Measurements from ENCODE around the gene RAB4A. TPM values are rescaled to one million over a fixed set of nuclear protein-coding genes. Genes with fewer than 3 reads are reported as not detected.
A peak's percentile ranks its signal among the peaks of the same experiment; 100 is the strongest.

The RAB4A gene
- total and polyA plus RNA-seq, 10 of the 15 experiments (the other 5 are each of a cell fraction or from before 2014, with no cell fraction given), result 4.0 to 35.8 (median 17.7) TPM

DNA sequence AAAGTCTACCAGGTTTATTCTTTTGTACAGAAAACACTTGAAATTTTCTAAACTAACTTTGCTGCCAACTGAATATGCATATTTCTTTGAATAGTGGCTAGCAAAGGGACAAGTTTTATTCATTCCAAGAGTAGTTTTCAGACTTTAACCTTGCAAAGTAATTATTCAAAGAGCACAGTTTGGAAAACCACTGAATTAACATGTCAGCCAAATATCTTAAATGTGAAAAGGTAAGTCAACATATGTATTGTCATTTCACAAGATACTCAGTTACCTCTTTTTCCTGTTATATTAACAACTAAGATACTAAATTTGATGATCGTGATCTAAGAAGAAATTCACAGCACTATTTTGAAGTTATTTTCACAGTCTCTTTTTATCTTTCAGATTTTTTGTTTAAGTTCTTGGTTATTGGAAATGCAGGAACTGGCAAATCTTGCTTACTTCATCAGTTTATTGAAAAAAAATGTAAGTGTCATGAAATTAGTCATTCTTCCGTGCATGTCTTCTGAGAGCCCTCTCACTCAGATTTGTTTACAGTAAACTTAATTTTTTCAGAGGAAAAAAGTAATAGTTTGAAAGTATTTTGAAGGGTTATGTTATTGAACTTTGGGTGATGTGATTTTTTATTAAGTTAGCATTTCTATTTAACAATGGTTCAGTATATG, 15.3 kb downstream of the RAB4A start:
- ChIA-PET RAD21 (ENCODE audit: unreplicated experiment) (no interaction called here), CTCF (no interaction called here), POLR2A (no interaction called here), SMC1A (ENCODE audit: uncharacterized antibody, unreplicated experiment) (interaction anchor here (0.6 kb wide), 1 partner anchor 1181 kb away, joined by 3 read pairs; no protein-coding TSS in a partner anchor)
- Histone ChIP-seq H3K9me3 (replicated peaks; ENCODE audit: control insufficient read depth, insufficient read depth, low read length) (no peaks in the 10 kb centered on the region), H3K36me3 (ENCODE audit: control insufficient read depth in 2 of 2, insufficient read depth in 2 of 2, low read length in 1 of 2) (no peaks in the 10 kb centered on the region), H3K4me2 (ENCODE audit: control insufficient read depth, insufficient read depth) (no peak overlapping the region), H3K9ac (ENCODE audit: control insufficient read depth, insufficient read depth, low read length) (no peak overlapping the region), H3K27me3 (replicated peaks in 1 of 2; ENCODE audit: control insufficient read depth in 2 of 2, insufficient read depth in 2 of 2, low read length in 1 of 2) (no peaks in the 10 kb centered on the region), H3K79me2 (ENCODE audit: control insufficient read depth, insufficient read depth, low read length) (no peaks in the 10 kb centered on the region; the same call in none of the 2 replicates), H4K20me1 (ENCODE audit: control insufficient read depth, insufficient read depth) (0 out of 2 replicates have a peak, but pooled peaks cover 2% of the 10 kb centered on the region), H3K4me3 (no peak overlapping the region), H2AFZ (ENCODE audit: control insufficient read depth, low read depth, low read length) (no peak overlapping the region), H3K4me1 (ENCODE audit: control insufficient read depth, insufficient read depth, low read length) (0 out of 2 replicates have a peak, but pooled peaks cover 2% of the 10 kb centered on the region), H3K27ac (ENCODE audit: control insufficient read depth, insufficient read depth) (no peak overlapping the region)
- TF ChIP-seq YBX1 (IDR thresholded peaks at IDR 0.05), result no peak
- TF ChIP-seq NR2C2 (IDR thresholded peaks at IDR 0.05; ENCODE audit: borderline replicate concordance, control insufficient read depth, insufficient read length, low read depth), result no peak
- peak; percentile 38 for TF ChIP-seq JUNB (IDR thresholded peaks at IDR 0.05)
- no peak for TF ChIP-seq SMC3 (IDR thresholded peaks at IDR 0.05; ENCODE audit: borderline replicate concordance, low read length)
- TF ChIP-seq NR2C1 (IDR thresholded peaks at IDR 0.05), result no peak
- TF ChIP-seq NFYA (IDR thresholded peaks at IDR 0.05; ENCODE audit: borderline replicate concordance, low read depth, low read length), result no peak
- no peak for TF ChIP-seq SUZ12 (IDR thresholded peaks at IDR 0.05; ENCODE audit: unreplicated experiment)
- no peak for TF ChIP-seq ASH2L (IDR thresholded peaks at IDR 0.05; ENCODE audit: borderline replicate concordance, low read depth)
- BruUV-seq (replicated peaks), result no TSS peak
- WGBS (ENCODE audit: insufficient coverage, insufficient replicate concordance, low lambda C conversion rate, missing lambda C conversion rate), result 30% methylated on average over 2 of the region's 2 CpGs
- in situ Hi-C loops (cut with MboI), result no loop called here
- no peak for FAIRE-seq
- DNase-seq (ENCODE audit: low read depth, low spot score), result no peak
- no peak for ATAC-seq
- intact Hi-C loops (cut with micrococcal nuclease; ENCODE audit: unreplicated experiment), result no loop called here

DNA sequence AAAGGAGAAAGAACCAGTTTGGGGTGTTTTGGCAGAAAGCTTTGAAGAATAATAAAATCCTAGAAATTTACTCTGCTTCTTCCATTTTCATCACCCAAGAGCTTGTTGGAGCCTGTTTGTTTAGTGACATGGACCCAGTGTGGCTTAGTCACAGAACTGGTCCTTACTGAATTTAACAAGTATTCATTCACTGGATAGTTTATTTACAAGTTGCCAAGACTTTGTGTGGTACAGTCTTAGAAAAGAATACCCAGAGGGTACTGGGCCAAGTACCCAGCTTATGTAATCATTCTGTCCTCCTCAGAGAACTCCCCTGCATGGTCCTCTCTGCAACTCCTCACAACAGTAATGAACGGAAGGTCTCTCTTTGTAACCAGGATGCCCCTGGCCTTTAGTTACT, 16.4 kb downstream of the RAB4A start:
- in situ Hi-C loops (cut with MboI) (no loop called here), intact Hi-C loops (cut with micrococcal nuclease; ENCODE audit: unreplicated experiment) (no loop called here)
- 96% methylated on average over 1 of the region's 1 CpG for WGBS (ENCODE audit: insufficient coverage, insufficient replicate concordance, low lambda C conversion rate, missing lambda C conversion rate)
- no peaks in the 10 kb centered on the region for H3K27me3 ChIP-seq (replicated peaks in 1 of 2; ENCODE audit: control insufficient read depth in 2 of 2, insufficient read depth in 2 of 2, low read length in 1 of 2)
- no peak overlapping the region for H3K27ac ChIP-seq (ENCODE audit: control insufficient read depth, insufficient read depth)
- ATAC-seq (no peak), FAIRE-seq (no peak), DNase-seq (ENCODE audit: low read depth, low spot score) (no peak)
- H3K4me2 ChIP-seq (ENCODE audit: control insufficient read depth, insufficient read depth), result no peak overlapping the region
- ChIA-PET POLR2A (no interaction called here), SMC1A (ENCODE audit: uncharacterized antibody, unreplicated experiment) (no interaction called here), RAD21 (ENCODE audit: unreplicated experiment) (no interaction called here), CTCF (no interaction called here)
- H4K20me1 ChIP-seq (ENCODE audit: control insufficient read depth, insufficient read depth), result 0 out of 2 replicates have a peak, but pooled peaks cover 2% of the 10 kb centered on the region
- H3K9me3 ChIP-seq (replicated peaks; ENCODE audit: control insufficient read depth, insufficient read depth, low read length), result no peaks in the 10 kb centered on the region
- H3K79me2 ChIP-seq (ENCODE audit: control insufficient read depth, insufficient read depth, low read length), result no peaks in the 10 kb centered on the region; the same call in none of the 2 replicates
- H2AFZ ChIP-seq (ENCODE audit: control insufficient read depth, low read depth, low read length), result no peak overlapping the region
- no TSS peak for BruUV-seq (replicated peaks)
- no peak overlapping the region for H3K9ac ChIP-seq (ENCODE audit: control insufficient read depth, insufficient read depth, low read length)
- H3K4me1 ChIP-seq (ENCODE audit: control insufficient read depth, insufficient read depth, low read length), result 0 out of 2 replicates have a peak, but pooled peaks cover 2% of the 10 kb centered on the region
- no peak overlapping the region for H3K4me3 ChIP-seq
- no peaks in the 10 kb centered on the region for H3K36me3 ChIP-seq (ENCODE audit: control insufficient read depth in 2 of 2, insufficient read depth in 2 of 2, low read length in 1 of 2)
- TF ChIP-seq, protein P1, sequence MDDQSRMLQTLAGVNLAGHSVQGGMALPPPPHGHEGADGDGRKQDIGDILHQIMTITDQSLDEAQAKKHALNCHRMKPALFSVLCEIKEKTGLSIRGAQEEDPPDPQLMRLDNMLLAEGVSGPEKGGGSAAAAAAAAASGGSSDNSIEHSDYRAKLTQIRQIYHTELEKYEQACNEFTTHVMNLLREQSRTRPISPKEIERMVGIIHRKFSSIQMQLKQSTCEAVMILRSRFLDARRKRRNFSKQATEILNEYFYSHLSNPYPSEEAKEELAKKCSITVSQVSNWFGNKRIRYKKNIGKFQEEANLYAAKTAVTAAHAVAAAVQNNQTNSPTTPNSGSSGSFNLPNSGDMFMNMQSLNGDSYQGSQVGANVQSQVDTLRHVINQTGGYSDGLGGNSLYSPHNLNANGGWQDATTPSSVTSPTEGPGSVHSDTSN (IDR thresholded peaks at IDR 0.05; ENCODE audit: insufficient replicate concordance, low read depth, low read length), result no peak
- TF ChIP-seq TAF1 (IDR thresholded peaks at IDR 0.05; ENCODE audit: borderline replicate concordance, low read depth, low read length) (no peak), SUPT20H (IDR thresholded peaks at IDR 0.05; ENCODE audit: borderline replicate concordance, control insufficient read depth, low read depth, low read length) (no peak), BRCA1 (IDR thresholded peaks at IDR 0.05; ENCODE audit: low read depth, low read length) (no peak), SP1 (IDR thresholded peaks at IDR 0.05; ENCODE audit: low read depth, low read length) (no peak), HDGF (IDR thresholded peaks at IDR 0.05) (no peak), SUZ12 (IDR thresholded peaks at IDR 0.05; ENCODE audit: unreplicated experiment) (no peak), NR2C1 (IDR thresholded peaks at IDR 0.05) (no peak), SREBF2 (IDR thresholded peaks at IDR 0.05; ENCODE audit: low read length) (no peak), STAT1 (conservative IDR thresholded peaks at IDR 0.05) (no peak)
- TF ChIP-seq, protein P2, sequence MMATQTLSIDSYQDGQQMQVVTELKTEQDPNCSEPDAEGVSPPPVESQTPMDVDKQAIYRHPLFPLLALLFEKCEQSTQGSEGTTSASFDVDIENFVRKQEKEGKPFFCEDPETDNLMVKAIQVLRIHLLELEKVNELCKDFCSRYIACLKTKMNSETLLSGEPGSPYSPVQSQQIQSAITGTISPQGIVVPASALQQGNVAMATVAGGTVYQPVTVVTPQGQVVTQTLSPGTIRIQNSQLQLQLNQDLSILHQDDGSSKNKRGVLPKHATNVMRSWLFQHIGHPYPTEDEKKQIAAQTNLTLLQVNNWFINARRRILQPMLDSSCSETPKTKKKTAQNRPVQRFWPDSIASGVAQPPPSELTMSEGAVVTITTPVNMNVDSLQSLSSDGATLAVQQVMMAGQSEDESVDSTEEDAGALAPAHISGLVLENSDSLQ (IDR thresholded peaks at IDR 0.05), result no peak
